ENCODE data around the gene GAB1.

The GAB1 gene

DNA sequence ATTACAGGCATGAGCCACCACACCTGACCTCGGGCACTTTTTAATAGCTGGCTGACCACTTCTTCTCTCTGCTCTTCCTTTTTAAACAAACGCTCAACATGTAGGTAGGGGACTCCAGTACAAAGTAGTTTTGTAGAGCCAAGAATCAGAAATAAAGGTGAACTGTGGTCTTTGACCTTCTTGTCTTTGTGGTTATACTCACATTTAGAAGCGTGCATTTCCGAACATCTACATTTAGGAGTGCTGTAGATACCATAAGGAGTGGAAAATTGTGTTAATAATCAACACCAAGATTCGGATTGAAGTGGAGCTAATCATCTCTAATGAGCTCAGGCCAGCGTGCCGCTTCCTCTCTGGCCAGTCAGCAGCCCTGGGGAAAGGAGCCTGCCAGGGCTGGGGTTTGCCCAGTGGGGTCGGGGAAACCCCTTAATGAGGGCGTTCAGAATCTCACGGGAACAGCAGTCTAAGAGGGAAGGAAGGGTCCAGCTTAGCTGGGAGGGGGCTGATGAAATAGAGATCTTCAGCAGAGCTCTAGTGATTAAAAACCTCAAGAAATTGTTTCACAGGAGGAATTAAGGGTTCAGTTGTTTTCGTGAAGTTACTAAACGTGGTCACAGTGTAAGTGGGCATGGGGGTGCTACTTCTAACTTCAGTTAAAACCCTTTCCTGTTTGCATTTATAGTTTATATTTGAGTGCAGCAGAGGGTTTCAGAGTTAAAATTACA lies 81.2 kb downstream of the GAB1 start:
- DNase-seq (ENCODE audit: low read depth), result no peak

- no peak for DNase-seq (ENCODE audit: low read depth)
Observed at GRCh38 chr4:143420227-143420626, 83.6 kb downstream of the GAB1 start.

DNA sequence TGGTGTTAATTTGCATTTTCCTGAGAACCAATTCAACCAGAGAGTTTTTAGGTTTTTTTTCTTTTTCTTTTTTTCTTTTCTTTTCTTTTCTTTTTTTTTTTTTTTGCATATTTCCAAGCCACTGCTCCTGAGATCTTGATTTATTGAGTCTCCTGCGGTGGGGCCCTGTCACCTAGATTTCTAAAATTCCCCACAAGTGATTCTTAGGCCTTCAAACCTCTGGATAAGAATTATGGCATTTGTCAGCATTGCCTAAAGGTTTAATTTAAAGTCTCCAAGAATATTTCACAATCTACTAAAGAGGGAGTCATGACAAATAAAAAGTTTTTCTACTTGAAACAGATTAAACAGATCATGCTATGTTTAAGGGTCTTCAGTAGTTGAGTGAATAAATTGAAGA lies 84.9 kb downstream of the GAB1 start:
- DNase-seq (ENCODE audit: low read depth), result no peak

GRCh38 chr4:143424276-143424675 lies 87.6 kb downstream of the GAB1 start:
- no peak for DNase-seq (ENCODE audit: low read depth)

- DNase-seq (ENCODE audit: low read depth), result no peak
Observed at GRCh38 chr4:143431526-143432257, 95.0 kb downstream of the GAB1 start.

DNA sequence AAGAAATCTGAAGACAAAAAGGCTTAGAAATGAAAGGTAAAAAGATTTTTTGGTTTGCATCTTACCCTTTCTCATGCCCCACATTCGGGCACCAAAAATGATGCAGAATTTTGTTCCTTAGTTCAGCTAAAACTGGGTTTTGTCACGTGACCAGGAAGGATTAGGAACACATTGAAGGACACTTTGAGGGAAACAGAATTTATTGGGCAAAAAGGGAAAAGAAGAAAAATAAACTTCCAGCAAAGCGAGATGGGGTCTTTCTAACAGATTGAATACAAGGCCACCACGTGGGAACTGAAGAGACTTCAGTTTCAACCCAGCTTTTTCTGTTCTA lies 95.5 kb downstream of the GAB1 start:
- DNase-seq (ENCODE audit: low read depth), result no peak

DNA sequence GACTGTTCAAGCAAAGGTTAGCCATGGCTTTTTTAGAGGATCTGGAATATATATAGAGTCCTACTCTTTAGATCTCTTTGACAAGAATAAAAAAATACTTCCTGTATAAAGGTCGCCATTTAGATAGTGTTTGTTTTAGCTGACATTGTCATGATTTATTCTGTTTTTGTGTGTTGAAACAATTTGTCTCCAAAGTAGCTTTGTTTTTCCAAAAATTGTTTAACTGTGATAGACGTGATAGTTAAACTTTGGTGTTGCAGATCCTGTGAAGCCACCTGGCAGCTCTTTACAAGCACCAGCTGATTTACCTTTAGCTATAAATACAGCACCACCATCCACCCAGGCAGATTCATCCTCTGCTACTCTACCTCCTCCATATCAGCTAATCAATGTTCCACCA lies 96.6 kb downstream of the GAB1 start:
- DNase-seq (ENCODE audit: low read depth), result no peak

GRCh38 chr4:143435955-143436354 lies 99.3 kb downstream of the GAB1 start:
- no peak for DNase-seq (ENCODE audit: low read depth)

DNA sequence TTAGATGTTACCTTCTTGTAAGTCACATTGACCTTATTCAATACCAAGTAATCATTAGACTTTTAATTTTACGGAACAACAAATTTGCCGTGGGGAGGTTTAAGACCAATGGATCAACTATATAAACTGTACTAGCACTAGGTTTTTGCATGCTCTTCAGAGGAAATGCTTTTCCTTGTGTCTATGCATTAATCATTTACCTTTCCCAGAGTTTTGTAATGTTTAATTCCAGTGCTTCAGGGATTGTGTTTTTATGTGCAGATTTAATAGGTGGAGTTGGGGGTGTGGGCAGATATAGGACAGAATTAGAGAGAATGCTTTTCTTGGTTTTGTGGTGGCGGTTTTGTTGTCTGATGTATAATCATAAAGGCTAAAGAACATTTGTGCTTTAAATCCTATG lies 100.8 kb downstream of the GAB1 start:
- no peak for DNase-seq (ENCODE audit: low read depth)

DNA sequence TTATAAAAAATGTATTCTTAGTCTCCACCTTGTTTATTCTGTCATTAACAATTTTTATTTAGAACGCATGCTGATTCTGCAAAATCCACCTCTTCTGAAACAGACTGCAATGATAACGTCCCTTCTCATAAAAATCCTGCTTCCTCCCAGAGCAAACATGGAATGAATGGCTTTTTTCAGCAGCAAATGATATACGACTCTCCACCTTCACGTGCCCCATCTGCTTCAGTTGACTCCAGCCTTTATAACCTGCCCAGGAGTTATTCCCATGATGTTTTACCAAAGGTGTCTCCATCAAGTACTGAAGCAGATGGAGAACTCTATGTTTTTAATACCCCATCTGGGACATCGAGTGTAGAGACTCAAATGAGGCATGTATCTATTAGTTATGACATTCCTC lies 101.3 kb downstream of the GAB1 start:
- no peak for DNase-seq (ENCODE audit: low read depth)

DNA sequence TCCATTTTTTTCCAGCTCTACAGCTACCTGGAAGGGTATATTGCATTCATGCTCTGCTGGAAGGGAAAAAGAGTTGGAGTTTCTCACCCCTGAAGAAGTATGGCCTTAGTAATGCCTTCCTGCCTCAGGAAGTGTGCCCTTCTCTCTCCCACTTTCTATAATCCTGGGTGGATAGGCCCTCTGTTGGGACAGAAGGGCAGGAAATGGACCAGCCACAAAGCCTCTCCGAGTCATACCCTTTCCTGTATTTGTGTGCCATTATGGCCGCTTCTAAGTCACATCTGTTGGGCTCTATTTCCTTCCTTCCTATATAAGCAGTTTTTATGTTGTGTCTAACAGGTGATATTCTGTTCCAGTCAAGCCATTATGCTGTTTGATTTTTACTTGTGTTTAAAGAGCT lies 102.0 kb downstream of the GAB1 start:
- DNase-seq (ENCODE audit: low read depth), result no peak

- no peak for DNase-seq (ENCODE audit: low read depth)
Observed at GRCh38 chr4:143441109-143441508, 104.4 kb downstream of the GAB1 start.

DNA sequence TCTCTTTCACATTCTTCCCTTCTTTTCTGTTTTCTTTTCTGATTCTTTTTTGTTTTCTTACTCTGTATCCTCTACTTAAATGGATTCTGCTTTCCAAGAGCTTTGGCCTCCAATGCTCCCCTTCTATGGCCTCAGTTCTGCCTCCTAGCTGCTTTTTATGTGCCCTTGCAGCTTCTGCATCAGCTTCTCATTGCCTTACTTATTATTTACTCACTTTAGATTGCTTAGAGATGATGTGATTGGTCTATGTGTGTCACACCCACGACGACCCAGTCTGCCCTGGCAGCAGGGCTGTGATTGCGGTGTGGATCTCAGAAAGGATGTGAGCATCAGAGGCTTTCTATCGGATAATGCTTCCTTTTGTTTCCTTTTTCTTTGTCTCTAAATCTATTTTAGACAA lies 105.0 kb downstream of the GAB1 start:
- no peak for DNase-seq (ENCODE audit: low read depth)

DNA sequence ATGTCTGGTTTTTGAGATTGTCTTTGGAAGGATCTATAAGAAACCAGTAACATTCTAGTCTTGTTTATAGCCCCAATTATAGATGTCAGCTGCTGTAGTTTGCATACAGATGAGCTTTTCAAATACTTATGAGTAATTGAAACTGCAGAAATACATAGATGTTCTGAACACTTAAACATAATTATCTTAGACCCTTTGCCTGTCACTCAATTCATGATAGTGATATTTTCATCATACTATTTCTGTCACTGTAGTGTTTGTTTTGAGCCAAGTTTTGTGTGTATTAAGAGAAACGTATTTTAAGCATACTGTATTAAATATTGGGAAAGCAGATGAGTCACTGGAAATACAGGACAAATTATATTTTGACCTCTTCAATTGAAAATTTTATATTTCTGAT lies 107.1 kb downstream of the GAB1 start:
- DNase-seq (ENCODE audit: low read depth), result no peak

- no peak for DNase-seq (ENCODE audit: low read depth)
Observed at GRCh38 chr4:143451186-143451585, 114.5 kb downstream of the GAB1 start.

- DNase-seq (ENCODE audit: low read depth), result no peak
Observed at GRCh38 chr4:143455211-143455610, 118.5 kb downstream of the GAB1 start.

DNA sequence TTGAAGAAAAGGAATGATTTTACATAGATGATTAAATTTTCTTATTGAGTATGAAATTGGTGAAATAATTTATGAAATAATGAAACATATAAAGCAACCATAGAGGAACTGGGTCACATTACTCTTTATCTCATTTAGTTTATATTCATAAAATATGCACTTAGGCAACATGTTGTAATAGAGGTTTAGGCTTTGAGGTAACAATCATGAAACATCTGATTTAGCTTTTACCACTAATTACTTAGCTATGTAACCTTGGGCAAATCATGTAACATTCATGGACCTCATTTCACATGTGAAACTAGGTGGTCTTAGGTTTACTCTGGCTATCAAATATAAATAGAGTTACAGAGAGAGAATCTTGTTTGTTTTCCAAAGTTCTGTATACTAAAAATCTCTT lies 122.3 kb downstream of the GAB1 start:
- DNase-seq (ENCODE audit: low read depth), result no peak

GRCh38 chr4:143473334-143474126 lies 136.9 kb downstream of the GAB1 start:
- DNase-seq (ENCODE audit: low read depth), result no peak

- no peak for DNase-seq (ENCODE audit: low read depth)
Observed at GRCh38 chr4:143477487-143477886, 140.8 kb downstream of the GAB1 start.

- no peak for DNase-seq (ENCODE audit: low read depth)
Observed at GRCh38 chr4:143481361-143481760, 144.7 kb downstream of the GAB1 start.

DNA sequence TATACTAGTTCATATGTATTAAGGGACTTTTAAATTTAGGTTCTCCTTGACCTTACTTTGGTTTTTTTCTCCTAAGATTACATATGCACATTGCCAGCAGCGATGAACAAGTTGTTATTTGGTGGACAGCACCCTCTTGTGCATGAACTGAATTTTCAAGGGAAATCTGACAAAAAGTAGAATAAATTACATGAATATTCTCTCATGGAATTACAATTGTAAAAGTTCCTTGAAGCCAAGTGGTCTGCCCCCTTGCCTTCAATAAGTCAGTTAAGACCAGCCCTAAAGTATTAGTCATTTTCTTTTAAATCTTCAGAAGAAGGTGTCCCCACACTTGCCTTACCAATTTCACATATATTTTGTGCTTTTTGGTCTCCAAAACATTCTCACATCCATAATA lies 146.2 kb downstream of the GAB1 start:
- no peak for DNase-seq (ENCODE audit: low read depth)

DNA sequence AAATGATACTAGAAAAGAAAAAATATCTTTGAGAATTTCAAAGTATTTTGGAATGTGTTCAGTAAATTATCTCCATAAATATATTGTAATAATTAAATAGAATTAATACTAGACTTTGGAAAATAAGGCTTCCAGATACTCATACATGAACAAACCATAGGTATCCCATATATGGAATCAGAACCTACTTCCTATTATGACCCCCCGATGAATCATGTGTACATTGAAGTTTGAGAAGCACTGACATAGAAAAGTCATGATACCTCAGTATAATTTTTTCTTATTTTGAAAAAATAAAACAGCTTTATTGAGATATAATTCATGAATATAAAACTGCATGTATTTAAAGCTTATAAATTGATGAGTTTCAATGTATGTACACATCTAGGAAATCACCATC lies 149.6 kb downstream of the GAB1 start:
- no peak for DNase-seq (ENCODE audit: low read depth)

- no peak for DNase-seq (ENCODE audit: low read depth)
Observed at GRCh38 chr4:143488687-143489086, 152.0 kb downstream of the GAB1 start.
